SK-N-SH treated with all-trans-retinoic acid at 6 μM for 48 hours (cell line): ENCODE results near the gene GMCL1.
"Not testable (repeated sequence)": the region's sequence is repeated elsewhere in the genome, so short reads cannot be mapped to it uniquely, and the experiment has no call there.

Experiments used
- ATAC-seq: fragments of 200-7000 bp; cut with Tn5 transposase; 3 replicates; pipeline ENCODE4 v1.9.1; 2020; ENCODE audit warnings: mild to moderate bottlenecking, moderate library complexity
- BACH2 ChIP-seq: fragments of 250-450 bp; sonication (Bioruptor Pico); IDR thresholded peaks from 2 replicates; pipeline ENCODE4 v1.9.0; 2021; ENCODE audit warnings: mild to moderate bottlenecking, borderline replicate concordance
- CSDC2 ChIP-seq: fragments of 250-450 bp; sonication (Bioruptor Pico); IDR thresholded peaks from 2 replicates; pipeline ENCODE4 v1.5.0; 2020; ENCODE audit warnings: mild to moderate bottlenecking, moderate library complexity
- ESRRG ChIP-seq: fragments of 250-450 bp; sonication (Bioruptor Pico); IDR thresholded peaks from 2 replicates; pipeline ENCODE4 v1.6.1; 2021; ENCODE audit warnings: mild to moderate bottlenecking
- GLIS3 ChIP-seq: fragments of 250-450 bp; sonication (Bioruptor Pico); IDR thresholded peaks from 2 replicates; pipeline ENCODE4 v1.5.0; 2020; ENCODE audit warnings: mild to moderate bottlenecking, moderate library complexity
- ISL1 ChIP-seq: fragments of 250-450 bp; sonication (Bioruptor Pico); IDR thresholded peaks from 2 replicates; pipeline ENCODE4 v2.1.2; 2022; ENCODE audit warnings: mild to moderate bottlenecking, moderate library complexity
- RARB ChIP-seq: fragments of 250-450 bp; sonication (Bioruptor Pico); IDR thresholded peaks from 2 replicates; pipeline ENCODE4 v1.8.0; 2021; ENCODE audit warnings: mild to moderate bottlenecking, moderate library complexity
- SNAI2 ChIP-seq: fragments of 250-450 bp; sonication (Bioruptor Pico); IDR thresholded peaks from 2 replicates; pipeline ENCODE4 v1.5.0; 2020; ENCODE audit warnings: mild to moderate bottlenecking, moderate library complexity
- TCF4 ChIP-seq: fragments of 250-450 bp; sonication (Bioruptor Pico); IDR thresholded peaks from 2 replicates; pipeline ENCODE4 v1.8.0; 2021; ENCODE audit warnings: mild to moderate bottlenecking, moderate library complexity, borderline replicate concordance
- TOX ChIP-seq: fragments of 250-450 bp; sonication (Bioruptor Pico); IDR thresholded peaks from 2 replicates; pipeline ENCODE4 v1.8.0; 2021; ENCODE audit warnings: mild to moderate bottlenecking, moderate library complexity, borderline replicate concordance
- ZC3H10 ChIP-seq: fragments of 250-450 bp; sonication (Bioruptor Pico); IDR thresholded peaks from 2 replicates; pipeline ENCODE4 v1.5.1; 2021; ENCODE audit warnings: mild to moderate bottlenecking, moderate library complexity
- ZFP3 ChIP-seq: fragments of 250-450 bp; sonication (Bioruptor Pico); IDR thresholded peaks from 2 replicates; pipeline ENCODE4 v1.5.0; 2020; ENCODE audit warnings: mild to moderate bottlenecking, moderate library complexity
- ZNF565 ChIP-seq: fragments of 450-650 bp; formaldehyde crosslinking; conservative IDR thresholded peaks from 2 replicates; pipeline ENCODE4 v1.5.0; 2020; ENCODE audit warnings: low read depth, mild to moderate bottlenecking, moderate library complexity
- ZNF70 ChIP-seq: fragments of 450-650 bp; formaldehyde crosslinking; IDR thresholded peaks from 2 replicates; pipeline ENCODE4 v1.5.0; 2020; ENCODE audit warnings: mild to moderate bottlenecking, moderate library complexity
- ZNF8 ChIP-seq: fragments of 450-650 bp; formaldehyde crosslinking; IDR thresholded peaks from 2 replicates; pipeline ENCODE4 v1.5.0; 2020; ENCODE audit warnings: mild to moderate bottlenecking, moderate library complexity
- TF ChIP-seq, protein P1 (sequence below): fragments of 250-450 bp; sonication (Bioruptor Pico); IDR thresholded peaks from 2 replicates; pipeline ENCODE4 v1.8.0; 2021; ENCODE audit warnings: low read depth, mild to moderate bottlenecking, moderate library complexity, borderline replicate concordance
- TF ChIP-seq, protein P2 (sequence below): fragments of 250-450 bp; sonication (Bioruptor Pico); IDR thresholded peaks from 2 replicates; pipeline ENCODE4 v1.5.1; 2021; ENCODE audit warnings: mild to moderate bottlenecking, moderate library complexity
- TF ChIP-seq, protein P3 (sequence below): fragments of 250-450 bp; sonication (Bioruptor Pico); IDR thresholded peaks from 2 replicates; pipeline ENCODE4 v1.5.0; 2020; ENCODE audit warnings: mild to moderate bottlenecking, moderate library complexity
- TF ChIP-seq, protein P4 (sequence below): fragments of 250-450 bp; sonication (Bioruptor Pico); IDR thresholded peaks from 2 replicates; pipeline ENCODE4 v1.5.1; 2020; ENCODE audit warnings: low read depth, mild to moderate bottlenecking, moderate library complexity
- TF ChIP-seq, protein P5 (sequence below): fragments of 250-450 bp; sonication (Bioruptor Pico); IDR thresholded peaks from 2 replicates; pipeline ENCODE4 v1.8.0; 2020; ENCODE audit warnings: mild to moderate bottlenecking, moderate library complexity, borderline replicate concordance

Gene GMCL1

DNA sequence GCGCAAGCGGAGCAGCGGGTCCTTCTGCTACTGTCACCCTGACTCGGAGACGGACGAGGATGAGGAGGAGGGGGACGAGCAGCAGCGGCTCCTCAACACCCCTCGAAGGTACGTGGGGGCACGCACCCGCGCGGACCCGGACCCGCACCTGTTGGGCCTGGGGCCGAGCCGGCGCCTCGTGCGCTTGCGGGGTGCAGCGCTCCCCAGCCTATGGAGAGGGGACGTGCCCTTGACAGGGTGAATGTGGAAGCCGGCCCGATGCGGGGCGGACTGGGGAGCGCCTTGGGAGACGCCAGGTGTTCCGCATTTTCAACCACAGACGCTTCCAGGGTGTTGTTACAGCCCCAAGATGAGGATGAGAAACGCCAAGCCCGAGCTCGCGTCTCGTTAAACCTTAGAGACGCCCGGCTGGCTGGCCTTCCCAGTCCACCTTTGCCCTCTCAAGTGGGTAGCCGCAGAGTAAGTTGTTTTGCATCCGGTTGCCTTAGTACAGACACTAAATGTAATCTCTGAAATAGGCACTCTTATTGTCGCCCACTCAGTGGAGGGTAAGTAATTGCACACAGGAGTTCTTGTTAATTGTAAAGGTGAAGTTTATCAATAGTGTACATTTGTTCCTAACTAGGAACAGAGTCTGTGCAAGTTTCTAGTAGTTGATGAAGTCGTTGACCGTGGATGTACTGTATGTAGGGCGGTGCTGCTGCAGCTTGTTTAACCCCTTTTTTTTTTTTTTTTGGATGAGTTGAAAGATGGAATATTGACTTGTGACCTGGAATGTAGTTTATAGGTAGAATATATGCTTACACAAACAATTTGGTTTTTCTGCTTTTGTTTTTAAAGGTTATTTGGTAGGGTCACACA, 815 bp downstream of the GMCL1 start:
- peak; percentile 61 for ATAC-seq
- TF ChIP-seq ZNF8 (no peak), ESRRG (no peak), CSDC2 (no peak)
- TF ChIP-seq, protein P1, sequence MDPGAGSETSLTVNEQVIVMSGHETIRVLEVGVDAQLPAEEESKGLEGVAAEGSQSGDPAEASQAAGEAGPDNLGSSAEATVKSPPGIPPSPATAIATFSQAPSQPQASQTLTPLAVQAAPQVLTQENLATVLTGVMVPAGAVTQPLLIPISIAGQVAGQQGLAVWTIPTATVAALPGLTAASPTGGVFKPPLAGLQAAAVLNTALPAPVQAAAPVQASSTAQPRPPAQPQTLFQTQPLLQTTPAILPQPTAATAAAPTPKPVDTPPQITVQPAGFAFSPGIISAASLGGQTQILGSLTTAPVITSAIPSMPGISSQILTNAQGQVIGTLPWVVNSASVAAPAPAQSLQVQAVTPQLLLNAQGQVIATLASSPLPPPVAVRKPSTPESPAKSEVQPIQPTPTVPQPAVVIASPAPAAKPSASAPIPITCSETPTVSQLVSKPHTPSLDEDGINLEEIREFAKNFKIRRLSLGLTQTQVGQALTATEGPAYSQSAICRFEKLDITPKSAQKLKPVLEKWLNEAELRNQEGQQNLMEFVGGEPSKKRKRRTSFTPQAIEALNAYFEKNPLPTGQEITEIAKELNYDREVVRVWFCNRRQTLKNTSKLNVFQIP (CRISPR knock-in tag) = no peak

DNA sequence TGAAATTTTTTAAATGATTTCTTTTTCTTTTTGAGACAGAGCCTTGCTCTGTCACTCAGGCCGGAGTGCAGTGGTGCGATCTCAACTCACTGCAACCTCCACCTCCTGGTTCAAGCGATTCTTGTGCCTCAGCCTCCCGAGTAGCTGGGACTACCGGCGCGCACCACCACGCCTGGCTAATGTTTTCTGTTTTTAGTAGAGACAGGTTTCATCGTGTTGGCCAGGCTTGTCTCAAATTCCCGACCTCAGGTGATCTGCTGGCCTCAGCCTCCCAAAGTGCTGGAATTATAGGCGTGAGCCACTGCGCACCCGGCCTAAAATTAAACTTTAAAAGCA, 1.4 kb downstream of the GMCL1 start:
- not testable (repeated sequence) for ATAC-seq

DNA sequence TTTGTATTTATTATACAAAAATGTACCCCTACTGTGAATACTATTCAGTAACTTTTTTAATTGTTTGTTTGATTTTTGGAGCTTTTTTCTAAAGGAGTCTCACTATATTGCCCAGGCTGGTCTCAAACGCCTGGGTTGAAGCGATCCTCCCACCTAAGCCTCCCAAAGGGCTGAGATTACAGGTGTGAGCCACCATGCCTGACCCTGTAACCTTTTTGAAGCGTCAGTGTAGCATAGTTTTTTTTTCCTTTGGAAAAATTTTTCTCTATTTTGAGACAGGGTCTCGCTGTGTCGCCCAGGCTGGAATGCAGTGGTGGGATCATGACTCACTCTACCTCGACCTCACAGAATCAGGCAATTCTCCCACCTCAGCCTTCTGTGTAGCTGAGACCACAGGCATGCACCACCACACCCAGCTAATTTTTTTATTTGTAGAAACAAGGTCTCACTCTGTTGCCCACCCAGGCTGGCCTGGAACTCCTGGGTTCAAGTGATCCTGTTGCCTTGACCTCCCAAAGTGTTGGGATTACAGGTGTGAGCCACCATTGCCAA, 2.0 kb downstream of the GMCL1 start:
- no peak for ATAC-seq
- TF ChIP-seq RARB (CRISPR knock-in tag) (no peak), TCF4 (CRISPR knock-in tag) (no peak), ZC3H10 (CRISPR knock-in tag) (no peak), TOX (CRISPR knock-in tag) (no peak), GLIS3 (no peak), ISL1 (no peak), ESRRG (no peak), CSDC2 (no peak), ZNF565 (CRISPR knock-in tag) (no peak)
- TF ChIP-seq, protein P2, sequence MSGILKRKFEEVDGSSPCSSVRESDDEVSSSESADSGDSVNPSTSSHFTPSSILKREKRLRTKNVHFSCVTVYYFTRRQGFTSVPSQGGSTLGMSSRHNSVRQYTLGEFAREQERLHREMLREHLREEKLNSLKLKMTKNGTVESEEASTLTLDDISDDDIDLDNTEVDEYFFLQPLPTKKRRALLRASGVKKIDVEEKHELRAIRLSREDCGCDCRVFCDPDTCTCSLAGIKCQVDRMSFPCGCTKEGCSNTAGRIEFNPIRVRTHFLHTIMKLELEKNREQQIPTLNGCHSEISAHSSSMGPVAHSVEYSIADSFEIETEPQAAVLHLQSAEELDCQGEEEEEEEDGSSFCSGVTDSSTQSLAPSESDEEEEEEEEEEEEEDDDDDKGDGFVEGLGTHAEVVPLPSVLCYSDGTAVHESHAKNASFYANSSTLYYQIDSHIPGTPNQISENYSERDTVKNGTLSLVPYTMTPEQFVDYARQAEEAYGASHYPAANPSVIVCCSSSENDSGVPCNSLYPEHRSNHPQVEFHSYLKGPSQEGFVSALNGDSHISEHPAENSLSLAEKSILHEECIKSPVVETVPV (CRISPR knock-in tag) = no peak

DNA sequence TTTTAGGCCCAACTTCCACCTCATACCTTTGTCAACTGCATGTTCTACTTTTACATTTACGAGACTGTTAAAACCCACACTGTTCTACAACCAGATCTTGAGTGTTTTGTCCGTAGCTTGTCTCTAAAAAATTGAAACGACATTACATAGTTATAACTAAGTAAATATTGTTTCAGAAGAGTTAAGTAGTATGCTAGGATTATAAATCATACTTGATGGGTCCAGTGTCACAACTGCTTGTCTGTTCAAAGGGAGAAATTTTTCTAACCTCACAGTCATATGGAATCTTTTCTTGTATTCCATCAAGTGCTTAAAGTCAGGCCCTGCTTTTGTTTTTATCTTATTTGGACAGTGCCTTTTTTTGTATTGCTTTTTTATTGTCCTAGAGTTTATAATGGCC, 4.3 kb downstream of the GMCL1 start:
- TF ChIP-seq, protein P1 (CRISPR knock-in tag) = no peak
- no peak for TF ChIP-seq ESRRG
- no peak for TF ChIP-seq ZFP3 (CRISPR knock-in tag)
- no peak for TF ChIP-seq ZNF70 (CRISPR knock-in tag)
- no peak for TF ChIP-seq BACH2 (CRISPR knock-in tag)
- TF ChIP-seq SNAI2 (CRISPR knock-in tag) = no peak
- TF ChIP-seq ZNF8 = no peak
- TF ChIP-seq ISL1 = no peak
- TF ChIP-seq, protein P2 (CRISPR knock-in tag) = no peak
- TF ChIP-seq, protein P3, sequence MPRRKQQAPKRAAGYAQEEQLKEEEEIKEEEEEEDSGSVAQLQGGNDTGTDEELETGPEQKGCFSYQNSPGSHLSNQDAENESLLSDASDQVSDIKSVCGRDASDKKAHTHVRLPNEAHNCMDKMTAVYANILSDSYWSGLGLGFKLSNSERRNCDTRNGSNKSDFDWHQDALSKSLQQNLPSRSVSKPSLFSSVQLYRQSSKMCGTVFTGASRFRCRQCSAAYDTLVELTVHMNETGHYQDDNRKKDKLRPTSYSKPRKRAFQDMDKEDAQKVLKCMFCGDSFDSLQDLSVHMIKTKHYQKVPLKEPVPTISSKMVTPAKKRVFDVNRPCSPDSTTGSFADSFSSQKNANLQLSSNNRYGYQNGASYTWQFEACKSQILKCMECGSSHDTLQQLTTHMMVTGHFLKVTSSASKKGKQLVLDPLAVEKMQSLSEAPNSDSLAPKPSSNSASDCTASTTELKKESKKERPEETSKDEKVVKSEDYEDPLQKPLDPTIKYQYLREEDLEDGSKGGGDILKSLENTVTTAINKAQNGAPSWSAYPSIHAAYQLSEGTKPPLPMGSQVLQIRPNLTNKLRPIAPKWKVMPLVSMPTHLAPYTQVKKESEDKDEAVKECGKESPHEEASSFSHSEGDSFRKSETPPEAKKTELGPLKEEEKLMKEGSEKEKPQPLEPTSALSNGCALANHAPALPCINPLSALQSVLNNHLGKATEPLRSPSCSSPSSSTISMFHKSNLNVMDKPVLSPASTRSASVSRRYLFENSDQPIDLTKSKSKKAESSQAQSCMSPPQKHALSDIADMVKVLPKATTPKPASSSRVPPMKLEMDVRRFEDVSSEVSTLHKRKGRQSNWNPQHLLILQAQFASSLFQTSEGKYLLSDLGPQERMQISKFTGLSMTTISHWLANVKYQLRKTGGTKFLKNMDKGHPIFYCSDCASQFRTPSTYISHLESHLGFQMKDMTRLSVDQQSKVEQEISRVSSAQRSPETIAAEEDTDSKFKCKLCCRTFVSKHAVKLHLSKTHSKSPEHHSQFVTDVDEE = no peak
- TF ChIP-seq, protein P4, sequence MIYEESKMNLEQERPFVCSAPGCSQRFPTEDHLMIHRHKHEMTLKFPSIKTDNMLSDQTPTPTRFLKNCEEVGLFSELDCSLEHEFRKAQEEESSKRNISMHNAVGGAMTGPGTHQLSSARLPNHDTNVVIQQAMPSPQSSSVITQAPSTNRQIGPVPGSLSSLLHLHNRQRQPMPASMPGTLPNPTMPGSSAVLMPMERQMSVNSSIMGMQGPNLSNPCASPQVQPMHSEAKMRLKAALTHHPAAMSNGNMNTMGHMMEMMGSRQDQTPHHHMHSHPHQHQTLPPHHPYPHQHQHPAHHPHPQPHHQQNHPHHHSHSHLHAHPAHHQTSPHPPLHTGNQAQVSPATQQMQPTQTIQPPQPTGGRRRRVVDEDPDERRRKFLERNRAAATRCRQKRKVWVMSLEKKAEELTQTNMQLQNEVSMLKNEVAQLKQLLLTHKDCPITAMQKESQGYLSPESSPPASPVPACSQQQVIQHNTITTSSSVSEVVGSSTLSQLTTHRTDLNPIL (CRISPR knock-in tag) = no peak
- TF ChIP-seq CSDC2 = no peak
- TF ChIP-seq, protein P5, sequence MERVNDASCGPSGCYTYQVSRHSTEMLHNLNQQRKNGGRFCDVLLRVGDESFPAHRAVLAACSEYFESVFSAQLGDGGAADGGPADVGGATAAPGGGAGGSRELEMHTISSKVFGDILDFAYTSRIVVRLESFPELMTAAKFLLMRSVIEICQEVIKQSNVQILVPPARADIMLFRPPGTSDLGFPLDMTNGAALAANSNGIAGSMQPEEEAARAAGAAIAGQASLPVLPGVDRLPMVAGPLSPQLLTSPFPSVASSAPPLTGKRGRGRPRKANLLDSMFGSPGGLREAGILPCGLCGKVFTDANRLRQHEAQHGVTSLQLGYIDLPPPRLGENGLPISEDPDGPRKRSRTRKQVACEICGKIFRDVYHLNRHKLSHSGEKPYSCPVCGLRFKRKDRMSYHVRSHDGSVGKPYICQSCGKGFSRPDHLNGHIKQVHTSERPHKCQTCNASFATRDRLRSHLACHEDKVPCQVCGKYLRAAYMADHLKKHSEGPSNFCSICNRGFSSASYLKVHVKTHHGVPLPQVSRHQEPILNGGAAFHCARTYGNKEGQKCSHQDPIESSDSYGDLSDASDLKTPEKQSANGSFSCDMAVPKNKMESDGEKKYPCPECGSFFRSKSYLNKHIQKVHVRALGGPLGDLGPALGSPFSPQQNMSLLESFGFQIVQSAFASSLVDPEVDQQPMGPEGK (CRISPR knock-in tag) = no peak
- TF ChIP-seq GLIS3 = no peak
- TF ChIP-seq ZNF565 (CRISPR knock-in tag) = no peak
- no peak for ATAC-seq
